Measurements from ENCODE around the gene MDGA2. TPM values are rescaled to one million over a fixed set of nuclear protein-coding genes. Genes with fewer than 3 reads are reported as not detected.
A peak's percentile ranks its signal among the peaks of the same experiment; 100 is the strongest.

The MDGA2 gene
- total and polyA plus RNA-seq, 2 of the 13 experiments (the other 11 are each of a cell fraction or from before 2014, with no cell fraction given): not detected

DNA sequence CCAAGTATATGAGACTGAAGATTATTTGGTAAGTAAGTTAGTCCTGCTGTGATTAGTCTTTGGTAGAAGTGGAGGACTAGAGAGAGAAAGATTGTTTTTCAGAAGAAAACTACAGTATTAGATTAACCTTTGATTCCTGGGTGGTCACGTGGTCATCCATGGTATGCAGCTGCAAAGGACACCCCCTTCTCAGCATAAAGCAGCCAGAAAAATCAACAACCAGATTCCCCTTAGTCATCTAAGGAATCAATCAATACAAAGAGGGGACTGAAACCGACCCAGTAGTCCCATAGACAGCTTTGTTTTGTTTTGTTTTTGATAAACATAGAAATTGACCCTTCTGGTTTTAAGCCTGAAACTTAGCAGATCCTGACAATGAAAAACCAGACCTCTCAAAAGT lies 30.3 kb upstream of the MDGA2 start (continued):
- TF ChIP-seq KAT2B (IDR thresholded peaks at IDR 0.05; ENCODE audit: borderline replicate concordance, low read depth, low read length) (no peak), MXD1 (CRISPR knock-in tag; IDR thresholded peaks at IDR 0.05) (no peak), FOXA1 (IDR thresholded peaks at IDR 0.05) (no peak), FOXA1 (CRISPR knock-in tag; IDR thresholded peaks at IDR 0.05) (peak; percentile 50; the same call in 1 of the 2 replicates)

DNA sequence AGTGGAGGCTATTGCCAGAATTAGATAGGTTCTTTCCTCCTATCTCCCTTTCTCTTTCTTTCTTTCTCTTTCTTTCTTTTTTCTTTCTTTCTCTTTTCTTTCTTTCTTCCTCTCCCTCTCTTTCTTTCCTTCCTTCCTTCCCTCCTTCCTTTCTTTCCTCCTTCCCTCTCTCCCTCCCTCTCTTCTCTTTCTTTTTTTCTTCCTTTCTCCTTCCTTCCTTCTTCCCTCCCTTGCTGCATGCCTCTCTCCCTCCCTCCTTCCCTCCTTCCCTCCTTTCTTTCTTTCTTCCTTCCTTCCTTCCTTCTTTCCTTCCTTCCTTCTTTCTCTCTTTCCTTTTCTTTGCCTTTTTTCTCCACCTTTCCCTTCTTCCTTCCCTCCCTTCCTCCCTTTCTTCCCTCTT lies 16.4 kb upstream of the MDGA2 start:
- ATAC-seq (no peak), FAIRE-seq (no peak), DNase-seq (ENCODE audit: low spot score) (no peak)
- Histone ChIP-seq H3K9me3 (ENCODE audit: low read length) (no peaks in the 10 kb centered on the region), H3K27ac (ENCODE audit: extremely low read length, insufficient read depth, low read length) (no peak overlapping the region), H3K79me2 (ENCODE audit: insufficient read depth, low read length) (no peaks in the 10 kb centered on the region), H2AFZ (ENCODE audit: low read length) (no peak overlapping the region), H3K27me3 (ENCODE audit: control insufficient read depth in 1 of 2, insufficient read depth in 2 of 2, low read length in 2 of 2) (no peaks in the 10 kb centered on the region), H3K9ac (ENCODE audit: insufficient read depth, low read depth, low read length) (no peak overlapping the region), H3K4me3 (replicated peaks in 1 of 3; ENCODE audit: insufficient read depth in 1 of 3, low read depth in 2 of 3, low read length in 3 of 3) (no peak overlapping the region), H4K20me1 (ENCODE audit: insufficient read depth, low read length) (no peaks in the 10 kb centered on the region), H3K36me3 (replicated peaks in 1 of 2; ENCODE audit: control insufficient read depth in 1 of 2, insufficient read depth in 2 of 2, low read length in 2 of 2) (no peaks in the 10 kb centered on the region), H3K4me2 (ENCODE audit: low read depth, low read length) (no peak overlapping the region), H3K4me1 (ENCODE audit: insufficient read depth, low read length) (no peaks in the 10 kb centered on the region)
- intact Hi-C loops (cut with micrococcal nuclease; ENCODE audit: unreplicated experiment): no loop called here
- no TSS peak for BruUV-seq (replicated peaks)
- POLR2A ChIA-PET: no interaction called here
- in situ Hi-C loops (cut with HindIII; ENCODE audit: extremely low pct_ligation_motif_present, low pct_unique_long_range_greater_than_20kb): no loop called here
- CTCF ChIA-PET (ENCODE audit: low intra/inter-chr PET ratio, low total read pairs): no interaction called here
- no peak for TF ChIP-seq PRDM10 (CRISPR knock-in tag; IDR thresholded peaks at IDR 0.05; ENCODE audit: low read depth)
- TF ChIP-seq REPIN1 (CRISPR knock-in tag; IDR thresholded peaks at IDR 0.05; ENCODE audit: borderline replicate concordance, low read depth): no peak
- TF ChIP-seq ZNF670 (CRISPR knock-in tag; IDR thresholded peaks at IDR 0.05; ENCODE audit: borderline replicate concordance): no peak
- no peak for TF ChIP-seq IKZF5 (CRISPR knock-in tag; IDR thresholded peaks at IDR 0.05)
- TF ChIP-seq STAT5B (CRISPR knock-in tag; IDR thresholded peaks at IDR 0.05): no peak
- no peak for TF ChIP-seq ZNF275 (CRISPR knock-in tag; IDR thresholded peaks at IDR 0.05; ENCODE audit: borderline replicate concordance)
- no peak for TF ChIP-seq ZNF292 (CRISPR knock-in tag; IDR thresholded peaks at IDR 0.05; ENCODE audit: borderline replicate concordance, low read depth)
- no peak for TF ChIP-seq TIGD3 (CRISPR knock-in tag; IDR thresholded peaks at IDR 0.05; ENCODE audit: borderline replicate concordance)
- TF ChIP-seq PHB2 (IDR thresholded peaks at IDR 0.05; ENCODE audit: partially characterized antibody): no peak
- TF ChIP-seq ZNF256 (CRISPR knock-in tag; conservative IDR thresholded peaks at IDR 0.05): no peak
- no peak for TF ChIP-seq ZNF138 (CRISPR knock-in tag; IDR thresholded peaks at IDR 0.05; ENCODE audit: low read depth)
- TF ChIP-seq ZNF768 (CRISPR knock-in tag; IDR thresholded peaks at IDR 0.05): no peak
- no peak for TF ChIP-seq ATM (IDR thresholded peaks at IDR 0.05; ENCODE audit: borderline replicate concordance)
- no peak for TF ChIP-seq MAFF (IDR thresholded peaks at IDR 0.05; ENCODE audit: low read depth, low read length)

All from HepG2 (cell line).